Gastroesophageal sphincter (tissue), 4 donors: Measurements from ENCODE around the gene EHBP1L1. TPM values are rescaled to one million over a fixed set of nuclear protein-coding genes. Genes with fewer than 3 reads are reported as not detected.

Experiments
- ATAC-seq: fragments of 150-250 bp; one replicate; pipeline ENCODE4 v1.9.1; 2016; ENCODE audit warnings: mild to moderate bottlenecking, moderate library complexity
- H3K27ac ChIP-seq, 4 donors: fragments of 200-600 bp; sonication (generic) in 3 of 4; 1 replicate in 3 of 4; 2 replicates in 1 of 4; pipeline ENCODE4 v1.5.1; 2016 to 2019
- H3K27me3 ChIP-seq: fragments of 200-600 bp; sonication (generic); one replicate; pipeline ENCODE4 v1.5.1; 2019
- H3K36me3 ChIP-seq, 2 donors: fragments of 200-600 bp; sonication (generic); one replicate each; pipeline ENCODE4 v1.5.1; 2019; ENCODE audit warnings: control low read depth in 1 of 2
- H3K4me1 ChIP-seq, 3 donors: fragments of 200-600 bp; sonication (generic); 1 replicate in 2 of 3; 2 replicates in 1 of 3; pipeline ENCODE4 v1.5.1; 2016 to 2019; ENCODE audit warnings: control low read depth in 2 of 3
- H3K4me3 ChIP-seq, 2 donors: fragments of 200-600 bp; sonication (generic); one replicate each; pipeline ENCODE4 v1.5.1; 2019; ENCODE audit warnings: mild to moderate bottlenecking in 1 of 2, moderate library complexity in 1 of 2
- H3K9me3 ChIP-seq, 3 donors: fragments of 200-600 bp; sonication (generic); one replicate each; pipeline ENCODE4 v1.5.1; 2017 to 2019; ENCODE audit warnings: control low read depth in 2 of 3
- CTCF ChIP-seq, 4 experiments: fragments of 200-600 bp in 2 of 4; fragments of 450-650 bp in 2 of 4; sonication (generic) in 1 of 4; IDR thresholded peaks; one replicate each; pipeline ENCODE4 v1.5.1; 2017 to 2019; ENCODE audit warnings: antibody characterized with exemption in 4 of 4, mild to moderate bottlenecking in 2 of 4, moderate library complexity in 2 of 4
- EP300 ChIP-seq: sonication (generic); formaldehyde crosslinking; IDR thresholded peaks from one replicate; pipeline ENCODE4 v1.6.1; 2017; ENCODE audit warnings: antibody characterized with exemption, mild to moderate bottlenecking
- POLR2A ChIP-seq, 2 donors: fragments of 450-650 bp; IDR thresholded peaks; one replicate each; pipeline ENCODE4 v1.6.1; 2017; ENCODE audit warnings: antibody characterized with exemption in 2 of 2, mild to moderate bottlenecking in 2 of 2, moderate library complexity in 1 of 2
- POLR2AphosphoS5 ChIP-seq: sonication (generic); formaldehyde crosslinking; IDR thresholded peaks from one replicate; pipeline ENCODE4 v1.6.1; 2017; ENCODE audit warnings: antibody characterized with exemption
- WGBS, 2 donors: methylation state at CpG; one replicate each; pipeline ENCODE4 v1.1.5; 2018; ENCODE audit warnings: low coverage in 1 of 2; 5-methylcytosine and 5-hydroxymethylcytosine counted together
- total RNA-seq, 4 donors: library from RNA; depleted of rRNA; stranded (reverse); fragments of >200 nt; gene quantifications; one replicate each; pipeline ENCODE4 v1.1.0, GENCODE V29; 2016

EHBP1L1 gene
- total RNA-seq, 4 donors from 2014 or later = 172 to 329 (median 202) TPM

GRCh38 chr11:65574811-65575567 is 864 bp upstream of the EHBP1L1 start:
- 10% methylated on average over 10 of the region's 28 CpGs; no CpG with 5 or more reads in 1 of the 2 donors for WGBS, 2 donors
- TF ChIP-seq POLR2A (IDR thresholded peaks at IDR 0.05) (no peak), CTCF (IDR thresholded peaks at IDR 0.05) (no peak), EP300 (no peak)
- no peaks in the 10 kb centered on the region for H3K9me3 ChIP-seq
- H3K27me3 ChIP-seq = no peaks in the 10 kb centered on the region
- peak overlapping the region; percentile 78 to 96 for H3K4me3 ChIP-seq
- ATAC-seq = no peak
- peaks cover 8 to 90% (median 53%) of the 10 kb centered on the region in 3 donors for H3K4me1 ChIP-seq
- H3K36me3 ChIP-seq = peaks cover 0 to 20% of the 10 kb centered on the region in 2 donors
- H3K27ac ChIP-seq = peak overlapping the region; percentile 72 to 99 (median 98)

- Histone ChIP-seq H3K36me3 (peaks cover 0 to 34% of the 10 kb centered on the region in 2 donors), H3K27ac (peak overlapping the region; percentile 96 to 99 (median 98)), H3K4me1 (peaks cover 4 to 95% (median 46%) of the 10 kb centered on the region in 3 donors), H3K4me3 (peak overlapping the region; percentile 78 to 96), H3K9me3 (no peaks in the 10 kb centered on the region), H3K27me3 (no peaks in the 10 kb centered on the region)
- no CpG with 5 or more reads among the region's 26 CpGs for WGBS, 2 donors
- peak in 1 of 2 donors; percentile 4 for TF ChIP-seq POLR2A (IDR thresholded peaks at IDR 0.05)
- TF ChIP-seq EP300 = no peak
- ATAC-seq = no peak
Measured at GRCh38 chr11:65576232-65576866, 496 bp downstream of the EHBP1L1 start.

- Histone ChIP-seq H3K4me3 (peak overlapping the region; percentile 78 to 96), H3K9me3 (no peaks in the 10 kb centered on the region), H3K27me3 (no peaks in the 10 kb centered on the region), H3K36me3 (peaks cover 0 to 41% of the 10 kb centered on the region in 2 donors), H3K27ac (peak overlapping the region; percentile 96 to 99 (median 98)), H3K4me1 (peaks cover 0 to 94% (median 38%) of the 10 kb centered on the region in 3 donors)
- peak; percentile 41 for TF ChIP-seq POLR2AphosphoS5
- TF ChIP-seq EP300 = no peak
- peak in 1 of 4 experiments; percentile 4 for TF ChIP-seq CTCF (IDR thresholded peaks at IDR 0.05)
- peak; percentile 29 to 53 for TF ChIP-seq POLR2A (IDR thresholded peaks at IDR 0.05)
- 60% methylated on average over 3 of the region's 18 CpGs; no CpG with 5 or more reads in 1 of the 2 donors for WGBS, 2 donors
- peak; percentile 49 for ATAC-seq
Measured at GRCh38 chr11:65576867-65577755, 1.3 kb downstream of the EHBP1L1 start.

GRCh38 chr11:65577756-65578109 is 1.9 kb downstream of the EHBP1L1 start:
- H3K4me3 ChIP-seq = peak overlapping the region; percentile 78 to 96
- no peaks in the 10 kb centered on the region for H3K27me3 ChIP-seq
- H3K27ac ChIP-seq = peak overlapping the region; percentile 96 to 99 (median 98)
- WGBS, 2 donors = 0% methylated on average over 2 of the region's 8 CpGs; no CpG with 5 or more reads in 1 of the 2 donors
- TF ChIP-seq EP300 (no peak), POLR2A (IDR thresholded peaks at IDR 0.05) (no peak), CTCF (IDR thresholded peaks at IDR 0.05) (no peak), POLR2AphosphoS5 (no peak)
- no peaks in the 10 kb centered on the region for H3K9me3 ChIP-seq
- peaks cover 0 to 48% of the 10 kb centered on the region in 2 donors for H3K36me3 ChIP-seq
- no peak for ATAC-seq
- H3K4me1 ChIP-seq = peaks cover 0 to 92% (median 38%) of the 10 kb centered on the region in 3 donors

GRCh38 chr11:65578134-65578533 is 2.3 kb downstream of the EHBP1L1 start:
- ATAC-seq = no peak
- no peaks in the 10 kb centered on the region for H3K9me3 ChIP-seq
- TF ChIP-seq CTCF (IDR thresholded peaks at IDR 0.05) (no peak), EP300 (no peak), POLR2AphosphoS5 (no peak), POLR2A (IDR thresholded peaks at IDR 0.05) (no peak)
- peak overlapping the region; percentile 78 to 96 for H3K4me3 ChIP-seq
- 47 to 71% methylated on average over 3 to 5 of the region's 7 CpGs for WGBS, 2 donors
- peak overlapping the region; percentile 96 to 99 (median 98) for H3K27ac ChIP-seq
- no peaks in the 10 kb centered on the region for H3K27me3 ChIP-seq
- H3K36me3 ChIP-seq = peaks cover 0 to 52% of the 10 kb centered on the region in 2 donors
- peaks cover 0 to 89% (median 36%) of the 10 kb centered on the region in 3 donors for H3K4me1 ChIP-seq
